IMR-90 (cell line): ENCODE results near the gene KCNJ10. TPM values are rescaled to one million over a fixed set of nuclear protein-coding genes. Genes with fewer than 3 reads are reported as not detected.

Source experiments
- ATAC-seq: fragments of 200-7000 bp; cut with Tn5 transposase; 2 replicates; pipeline ENCODE4 v1.9.1; 2020; ENCODE audit warnings: low read depth, mild to moderate bottlenecking, moderate library complexity
- BruUV-seq: library from RNA; stranded (reverse); fragments of 400-500 nt; replicated peaks from 2 replicates; lab custom pipeline; 2021; lab: Mats Ljungman, UMichigan
- CTCF ChIA-PET: fragments of 300-600 bp; formaldehyde crosslinking; extraction: SDS; loops from one replicate; lab custom pipeline; 2021; ENCODE audit warnings: antibody characterized with exemption; lab: Yijun Ruan, JAX
- POLR2A ChIA-PET: fragments of 300-600 bp; sonication (Branson Sonifier 250); formaldehyde crosslinking; loops from one replicate; lab custom pipeline; 2022; ENCODE audit warnings: antibody characterized with exemption; ENCODE audit not compliant: unreplicated experiment; lab: Charles Lee
- DNase-seq: peaks from one replicate; pipeline ENCODE4 v3.0.0; 2013
- H2AFZ ChIP-seq: replicated peaks from 2 replicates; pipeline ENCODE3; 2013; ENCODE audit warnings: low read length, mild to moderate bottlenecking; ENCODE audit not compliant: poor library complexity
- H2AK5ac ChIP-seq: 2 replicates; pipeline ENCODE4 v1.6.1; 2013; ENCODE audit warnings: low read depth, low read length, inconsistent platforms
- H2AK9ac ChIP-seq: replicated peaks from 2 replicates; pipeline ENCODE3; 2013; ENCODE audit warnings: mild to moderate bottlenecking, low read depth, low read length, moderate library complexity; ENCODE audit not compliant: poor library complexity
- H2BK120ac ChIP-seq: 2 replicates; pipeline ENCODE4 v1.6.1; 2013; ENCODE audit warnings: low read depth, low read length, inconsistent platforms
- H2BK15ac ChIP-seq: 3 replicates; pipeline ENCODE4 v1.6.1; 2013; ENCODE audit warnings: low read depth, low read length, inconsistent platforms
- H2BK20ac ChIP-seq: 2 replicates; pipeline ENCODE4 v1.6.1; 2013; ENCODE audit warnings: low read depth, mild to moderate bottlenecking, inconsistent platforms, low read length, moderate library complexity
- H2BK5ac ChIP-seq: 2 replicates; pipeline ENCODE4 v1.6.1; 2013; ENCODE audit warnings: mild to moderate bottlenecking, low read depth, low read length, inconsistent platforms; ENCODE audit not compliant: poor library complexity, severe bottlenecking
- H3K14ac ChIP-seq: replicated peaks from 2 replicates; pipeline ENCODE4 v1.6.1; 2013; ENCODE audit warnings: low read depth, low read length, inconsistent platforms
- H3K18ac ChIP-seq: 2 replicates; pipeline ENCODE4 v1.6.1; 2013; ENCODE audit warnings: low read depth, low read length, control low read depth
- H3K23ac ChIP-seq: 2 replicates; pipeline ENCODE4 v1.6.1; 2013; ENCODE audit warnings: low read depth, low read length, inconsistent platforms
- H3K27ac ChIP-seq: 2 replicates; pipeline ENCODE4 v1.5.1; 2013; ENCODE audit warnings: mild to moderate bottlenecking, control low read depth, low read length; ENCODE audit not compliant: insufficient read depth
- H3K27me3 ChIP-seq: 2 replicates; pipeline ENCODE4 v1.6.1; 2013; ENCODE audit warnings: low read length; ENCODE audit not compliant: control insufficient read depth, insufficient read depth
- H3K36me3 ChIP-seq: 2 replicates; pipeline ENCODE4 v1.6.1; 2013; ENCODE audit warnings: low read length, mixed read lengths; ENCODE audit not compliant: control insufficient read depth, insufficient read depth
- H3K4ac ChIP-seq: 2 replicates; pipeline ENCODE4 v1.6.1; 2013; ENCODE audit warnings: low read depth, low read length, inconsistent platforms
- H3K4me1 ChIP-seq: 2 replicates; pipeline ENCODE4 v1.6.1; 2013; ENCODE audit warnings: low read length, mixed read lengths; ENCODE audit not compliant: control insufficient read depth, insufficient read depth
- H3K4me2 ChIP-seq: 2 replicates; pipeline ENCODE4 v1.6.1; 2013; ENCODE audit warnings: low read depth, mild to moderate bottlenecking, control low read depth, low read length, moderate library complexity
- H3K4me3 ChIP-seq: 2 replicates; pipeline ENCODE4 v1.5.1; 2013; ENCODE audit warnings: low read depth, mild to moderate bottlenecking, control low read depth, low read length, moderate library complexity; ENCODE audit not compliant: insufficient read depth
- H3K56ac ChIP-seq: 2 replicates; pipeline ENCODE4 v1.6.1; 2013; ENCODE audit warnings: low read length, inconsistent platforms; ENCODE audit not compliant: insufficient read depth; ENCODE audit errors: extremely low read depth
- H3K79me1 ChIP-seq, 2 experiments: 2 replicates each; pipeline ENCODE4 v1.6.1; 2013; ENCODE audit warnings: low read length in 2 of 2, inconsistent platforms in 1 of 2, low read depth in 1 of 2
- H3K9ac ChIP-seq: 2 replicates; pipeline ENCODE4 v1.6.1; 2013; ENCODE audit warnings: low read depth, low read length, control low read depth
- H3K9me1 ChIP-seq: 2 replicates; pipeline ENCODE4 v1.6.1; 2013; ENCODE audit warnings: low read length, inconsistent platforms; ENCODE audit not compliant: insufficient read depth
- H3K9me3 ChIP-seq: 2 replicates; pipeline ENCODE4 v1.6.1; 2013; ENCODE audit warnings: low read length; ENCODE audit not compliant: control insufficient read depth, insufficient read depth
- H4K20me1 ChIP-seq: 2 replicates; pipeline ENCODE4 v1.6.1; 2013; ENCODE audit warnings: low read length, inconsistent platforms; ENCODE audit not compliant: insufficient read depth
- H4K5ac ChIP-seq: 2 replicates; pipeline ENCODE4 v1.6.1; 2013; ENCODE audit warnings: mild to moderate bottlenecking, low read depth, low read length, control low read depth
- H4K8ac ChIP-seq, 2 experiments: 2 replicates each; pipeline ENCODE4 v1.6.1; 2013; ENCODE audit warnings: low read depth in 2 of 2, low read length in 2 of 2, control low read depth in 1 of 2, inconsistent platforms in 1 of 2
- H4K91ac ChIP-seq: 2 replicates; pipeline ENCODE4 v1.6.1; 2013; ENCODE audit warnings: low read depth, low read length, inconsistent platforms; ENCODE audit not compliant: insufficient read depth
- BHLHE40 ChIP-seq: fragments of 150-350 bp; IDR thresholded peaks from 2 replicates; pipeline ENCODE4 v1.6.1; 2016; ENCODE audit warnings: mild to moderate bottlenecking, low read depth, low read length
- CTCF ChIP-seq: conservative IDR thresholded peaks from 2 replicates; pipeline ENCODE4 v1.5.1; 2012; ENCODE audit warnings: mild to moderate bottlenecking, low read depth, low read length, improper control_type of control experiment
- FOS ChIP-seq: fragments of 150-350 bp; IDR thresholded peaks from 2 replicates; pipeline ENCODE4 v1.6.1; 2016; ENCODE audit warnings: low read depth, low read length
- MAFK ChIP-seq: IDR thresholded peaks from 2 replicates; pipeline ENCODE4 v1.6.1; 2012; ENCODE audit warnings: low read depth, low read length, improper control_type of control experiment
- MXI1 ChIP-seq: IDR thresholded peaks from 2 replicates; pipeline ENCODE4 v1.6.1; 2012; ENCODE audit warnings: low read depth, mild to moderate bottlenecking, low read length, moderate library complexity, borderline replicate concordance
- RCOR1 ChIP-seq: IDR thresholded peaks from 2 replicates; pipeline ENCODE4 v1.6.1; 2012; ENCODE audit warnings: mild to moderate bottlenecking, low read length, improper control_type of control experiment; ENCODE audit not compliant: insufficient replicate concordance
- USF2 ChIP-seq: fragments of 150-350 bp; IDR thresholded peaks from 2 replicates; pipeline ENCODE4 v1.6.1; 2017; ENCODE audit warnings: mild to moderate bottlenecking, antibody characterized with exemption, low read length, low read depth
- WGBS, 2 experiments: methylation state at CpG; one replicate each; pipeline versions ENCODE4 v1.1.5 to v1.1.7; 2013; ENCODE audit warnings: missing lambda C conversion rate in 2 of 2; ENCODE audit not compliant: insufficient read length in 1 of 2; ENCODE audit errors: extremely low coverage in 2 of 2; 5-methylcytosine and 5-hydroxymethylcytosine counted together
- dilution Hi-C: fragments of 300-500 bp; cut with HindIII; formaldehyde crosslinking; loops from one replicate; pipeline ENCODE4 v1.14.3; 2018; ENCODE audit warnings: low sequenced_read_pairs; ENCODE audit not compliant: unreplicated experiment
- in situ Hi-C: fragments of 300-500 bp; cut with MboI; formaldehyde crosslinking; loops from 3 replicates; pipeline ENCODE4 v1.14.3; 2019; ENCODE audit warnings: low sequenced_read_pairs, inconsistent platforms, mixed read lengths
- intact Hi-C: fragments of 100-400 bp; cut with micrococcal nuclease; formaldehyde crosslinking; loops from 2 replicates; pipeline ENCODE4 v1.10.0; 2022
- polyA plus RNA-seq, 3 experiments: library from polyadenylated mRNA; depleted of rRNA; stranded (reverse); fragments of >200 nt; gene quantifications; 2 replicates each; pipeline ENCODE4 v1.2.3, GENCODE V29; 2012; ENCODE audit warnings: low replicate concordance in 1 of 3
- total RNA-seq: library from RNA; depleted of rRNA; stranded (reverse); fragments of >200 nt; gene quantifications from 2 replicates; pipeline ENCODE4 v1.2.3, GENCODE V29; 2012

The KCNJ10 gene
- total and polyA plus RNA-seq, 2 of the 4 experiments (the other 2 are of a cell fraction): not detected

- ATAC-seq (no peak), DNase-seq (no peak)
- dilution Hi-C loops (no loop called here), intact Hi-C loops (no loop called here), in situ Hi-C loops (no loop called here)
- TF ChIP-seq MAFK (no peak), USF2 (no peak), FOS (no peak), MXI1 (no peak), BHLHE40 (no peak), RCOR1 (no peak), CTCF (no peak)
- Histone ChIP-seq H3K56ac (no peak overlapping the region), H3K27me3 (peaks cover 13% of the 10 kb centered on the region), H4K91ac (no peak overlapping the region), H3K4ac (no peak overlapping the region), H2BK15ac (no peak overlapping the region), H3K4me3 (no peak overlapping the region), H2BK120ac (no peak overlapping the region), H2BK5ac (no peak overlapping the region), H3K36me3 (no peaks in the 10 kb centered on the region), H2BK20ac (no peak overlapping the region), H2AK9ac (no peak overlapping the region), H4K8ac (no peak overlapping the region), H3K14ac (no peak overlapping the region), H4K5ac (no peak overlapping the region), H2AK5ac (no peak overlapping the region), H3K9ac (no peak overlapping the region), H4K20me1 (no peaks in the 10 kb centered on the region), H3K4me1 (peaks cover 2% of the 10 kb centered on the region; the same call in 1 of the 2 replicates), H3K18ac (no peak overlapping the region), H2AFZ (no peak overlapping the region), H3K9me1 (no peaks in the 10 kb centered on the region), H3K9me3 (no peaks in the 10 kb centered on the region), H3K27ac (no peak overlapping the region), H3K4me2 (no peak overlapping the region), H3K23ac (no peak overlapping the region), H3K79me1 (no peaks in the 10 kb centered on the region)
- CTCF ChIA-PET: no interaction called here
- POLR2A ChIA-PET: no interaction called here
- no TSS peak for BruUV-seq
- WGBS, 2 experiments: 71% methylated on average over 1 of the region's 4 CpGs; no CpG with 5 or more reads in 1 of the 2 experiments
Observed at GRCh38 chr1:159987186-159987585, 82.8 kb downstream of the KCNJ10 start.
